ENCODE data around the gene SEMA4F.

- TF ChIP-seq POLR2AphosphoS5 (IDR thresholded peaks at IDR 0.05; ENCODE audit: low read depth) (no peak), CTCF (IDR thresholded peaks at IDR 0.05; ENCODE audit: insufficient read depth, low read length) (no peak)
These were observed 7.1 kb upstream of the SEMA4F start for GRCh38 chr2:74646834-74647482.
